AG09309 (cell line): ENCODE data around the gene FOXI1.

Source experiments
- DNase-seq: peaks from one replicate; pipeline ENCODE4 v3.0.0-alpha.2; 2010; ENCODE audit warnings: low read depth
- H3K4me3 ChIP-seq: 2 replicates; pipeline ENCODE4 v1.5.1; 2011; ENCODE audit warnings: mild to moderate bottlenecking, low read depth, low read length, moderate library complexity; ENCODE audit not compliant: control insufficient read depth
- CTCF ChIP-seq: IDR thresholded peaks from 2 replicates; pipeline ENCODE4 v1.5.1; 2011; ENCODE audit warnings: mild to moderate bottlenecking, low read depth, low read length, inconsistent platforms; ENCODE audit not compliant: insufficient read depth, control insufficient read depth; ENCODE audit errors: missing control alignments

FOXI1 gene

GRCh38 chr5:170104299-170104698 lies 1.4 kb upstream of the FOXI1 start:
- no peak for TF ChIP-seq CTCF
- DNase-seq: no peak
- no peak overlapping the region for H3K4me3 ChIP-seq

DNA sequence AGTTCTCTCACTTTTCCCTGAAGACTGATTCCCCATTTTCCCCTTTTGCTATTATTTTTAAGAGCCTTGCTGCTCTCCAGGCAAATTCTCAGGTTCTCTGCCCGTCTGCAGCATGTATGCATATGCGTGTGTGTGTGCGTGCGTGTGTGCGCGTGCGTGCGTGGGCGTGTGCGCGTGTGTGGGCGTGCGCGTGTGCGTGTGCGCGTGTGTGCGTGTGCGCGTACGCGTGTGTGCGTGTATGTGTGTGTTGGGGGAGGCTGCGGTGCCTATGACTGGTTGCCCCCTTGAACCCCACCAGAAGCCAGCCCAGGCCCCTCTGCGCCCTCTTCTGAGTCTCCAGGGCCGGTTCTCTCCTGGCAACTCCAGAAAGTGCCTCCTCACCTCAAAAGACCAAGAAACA lies 987 bp upstream of the FOXI1 start:
- no peak overlapping the region for H3K4me3 ChIP-seq
- no peak for TF ChIP-seq CTCF
- no peak for DNase-seq

DNA sequence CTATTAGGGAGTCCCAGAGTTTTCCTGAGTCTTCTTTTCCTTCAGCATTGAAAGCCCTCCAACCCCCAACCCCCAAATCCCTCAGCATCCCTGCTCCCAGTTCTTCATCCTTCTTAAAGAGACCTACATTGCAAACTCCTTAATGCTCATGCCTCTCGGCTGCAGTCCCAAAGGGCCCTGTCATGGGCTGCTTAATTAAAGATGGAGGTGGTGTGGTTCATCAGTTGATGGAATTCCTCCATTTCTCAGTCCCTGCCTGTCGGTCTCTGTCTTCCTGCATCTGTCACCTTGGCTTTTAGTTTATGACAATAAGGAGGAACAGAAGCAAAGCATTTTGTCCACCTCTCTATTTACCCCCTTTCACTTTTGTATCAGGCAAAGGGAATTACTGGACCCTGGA lies 2.0 kb downstream of the FOXI1 start:
- H3K4me3 ChIP-seq: no peak overlapping the region
- DNase-seq: no peak
- no peak for TF ChIP-seq CTCF

GRCh38 chr5:170108266-170108785 lies 2.6 kb downstream of the FOXI1 start:
- no peak overlapping the region for H3K4me3 ChIP-seq
- no peak for TF ChIP-seq CTCF
- no peak for DNase-seq

DNA sequence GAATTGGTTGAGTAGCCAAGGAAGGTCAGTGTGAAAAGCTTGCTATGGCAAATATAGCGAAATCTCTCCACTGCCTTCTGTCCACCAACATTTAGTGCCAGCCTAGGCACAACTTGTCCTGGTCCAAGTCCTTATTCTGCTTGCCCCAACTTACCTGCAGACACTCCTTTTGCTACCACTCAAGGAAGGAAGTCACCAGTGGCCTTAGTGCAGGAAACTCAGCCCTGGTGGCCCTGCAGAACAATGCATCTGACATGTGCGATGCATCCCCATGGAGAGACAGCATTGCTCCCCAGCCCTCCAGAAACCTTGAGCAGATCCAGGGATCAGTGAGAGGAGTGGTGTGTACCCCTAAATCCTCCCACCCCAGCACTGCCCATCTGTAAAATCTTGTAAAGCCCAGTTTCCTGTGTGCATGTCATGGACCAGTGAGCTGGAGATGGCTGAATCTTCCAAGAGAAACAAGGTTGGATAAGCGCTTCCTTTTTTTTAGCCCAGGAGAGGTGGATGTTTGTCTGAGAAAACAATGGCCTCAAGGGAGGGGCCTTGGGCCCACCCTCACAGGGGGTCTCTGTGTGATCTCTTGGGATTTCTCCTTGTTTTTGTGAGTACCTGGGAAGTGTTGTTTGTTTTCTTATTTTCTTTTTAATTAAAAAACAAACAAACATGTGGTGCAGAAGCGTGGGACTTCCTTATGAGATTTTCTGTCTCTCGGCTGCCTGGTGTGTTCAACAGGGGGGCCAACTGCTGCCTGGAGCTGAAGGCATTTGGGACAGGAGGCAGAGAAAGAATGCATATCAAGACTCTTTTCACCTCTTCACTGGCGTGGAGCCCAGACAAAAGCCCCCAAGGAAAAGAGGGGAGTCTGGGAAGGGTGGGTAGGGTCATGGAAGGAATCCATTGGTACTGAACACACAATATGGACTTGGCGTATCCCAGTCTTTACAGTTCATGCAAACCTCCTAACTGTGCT lies 3.6 kb downstream of the FOXI1 start:
- no peak for TF ChIP-seq CTCF
- no peak overlapping the region for H3K4me3 ChIP-seq
- no peak for DNase-seq

DNA sequence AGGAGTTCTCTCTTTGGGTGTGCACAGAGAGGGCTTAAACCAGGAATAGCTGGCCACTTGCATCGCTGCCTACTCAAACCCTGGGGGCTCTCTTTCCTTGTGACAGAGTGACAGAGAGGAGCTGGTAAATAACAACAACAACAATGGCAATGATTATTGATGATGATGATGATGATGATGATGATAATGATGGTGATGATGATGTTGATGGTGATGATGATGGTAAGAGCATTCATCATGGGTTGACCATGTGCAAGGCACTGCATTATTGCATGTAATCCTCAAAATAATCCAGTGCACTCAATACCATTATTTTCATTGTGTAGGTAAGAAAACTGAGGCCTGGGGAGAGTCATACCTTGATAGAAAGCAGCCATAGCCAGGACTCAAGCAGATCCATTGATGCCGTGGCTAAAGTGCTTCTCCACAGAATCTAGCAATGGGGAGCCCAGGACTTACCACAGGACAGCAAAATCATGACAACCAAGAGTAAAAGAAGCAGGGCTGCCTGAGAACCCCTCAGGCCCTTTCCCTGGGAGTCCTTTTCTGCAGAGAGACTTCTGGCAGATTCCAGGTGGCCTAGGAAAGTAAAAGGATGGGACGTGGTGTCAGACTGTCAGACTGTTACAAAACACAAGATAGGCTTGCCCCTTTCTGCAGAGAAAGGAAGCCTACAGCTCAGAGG lies 4.8 kb downstream of the FOXI1 start:
- no peak overlapping the region for H3K4me3 ChIP-seq
- TF ChIP-seq CTCF: no peak
- no peak for DNase-seq
